WI38 (cell line): ENCODE data around the gene TLE2.
"Not testable (repeated sequence)": the region's sequence is repeated elsewhere in the genome, so short reads cannot be mapped to it uniquely, and the experiment has no call there.

Source experiments
- H3K4me3 ChIP-seq: 2 replicates; pipeline ENCODE4 v1.5.1; 2011; ENCODE audit warnings: low read depth, mild to moderate bottlenecking, control low read depth, low read length
- CTCF ChIP-seq: IDR thresholded peaks from 2 replicates; pipeline ENCODE4 v1.5.1; 2012; ENCODE audit warnings: low read depth, mild to moderate bottlenecking, control low read depth, low read length

TLE2 gene

DNA sequence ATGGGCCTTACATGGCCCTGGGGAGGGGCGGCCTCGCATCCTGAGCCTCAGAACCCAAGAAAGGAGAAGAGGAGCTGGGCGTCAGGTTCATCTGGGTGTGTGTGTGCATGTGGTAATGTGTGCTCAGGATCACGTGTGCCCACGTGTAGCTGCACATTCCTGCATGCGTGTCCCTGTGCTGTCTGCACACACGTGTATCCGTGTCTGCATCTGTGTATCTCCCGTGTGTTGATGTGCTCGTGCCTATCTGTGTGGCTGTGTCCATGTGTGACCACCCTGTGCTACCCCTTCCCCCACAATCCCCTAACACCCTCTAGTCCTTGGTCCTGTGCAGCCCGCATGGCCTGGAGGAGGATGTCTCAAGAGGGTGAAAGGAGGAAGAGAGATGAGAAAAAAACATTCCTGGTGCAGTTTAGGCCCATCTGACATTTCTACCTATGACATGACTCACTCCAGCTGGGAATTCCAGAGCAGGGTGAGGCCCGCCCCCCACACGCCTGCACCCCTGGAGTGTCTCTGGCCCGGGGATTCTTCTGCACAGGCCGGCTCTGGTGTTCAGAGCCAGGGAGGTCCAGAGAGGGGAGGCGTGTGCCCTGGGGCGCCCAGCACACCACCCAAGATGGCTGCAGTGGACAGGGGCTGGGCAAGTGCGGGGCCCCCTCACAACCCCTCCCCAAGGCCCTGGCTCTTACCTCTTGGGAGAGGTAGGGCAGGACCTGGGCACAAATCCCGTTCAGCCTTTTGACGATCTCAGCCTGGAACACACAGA is 26.1 kb upstream of the TLE2 start:
- no peak overlapping the region for H3K4me3 ChIP-seq
- TF ChIP-seq CTCF, result no peak

- no peak overlapping the region for H3K4me3 ChIP-seq
- TF ChIP-seq CTCF, result no peak
Observed at GRCh38 chr19:3054265-3054971, 25.3 kb upstream of the TLE2 start.

- H3K4me3 ChIP-seq, result no peak overlapping the region
- TF ChIP-seq CTCF, result no peak
Observed at GRCh38 chr19:3053780-3054179, 24.7 kb upstream of the TLE2 start.

GRCh38 chr19:3053218-3053621 is 24.1 kb upstream of the TLE2 start:
- no peak overlapping the region for H3K4me3 ChIP-seq
- no peak for TF ChIP-seq CTCF

- not testable (repeated sequence) for H3K4me3 ChIP-seq
Observed at GRCh38 chr19:3050016-3050415, 20.9 kb upstream of the TLE2 start.

DNA sequence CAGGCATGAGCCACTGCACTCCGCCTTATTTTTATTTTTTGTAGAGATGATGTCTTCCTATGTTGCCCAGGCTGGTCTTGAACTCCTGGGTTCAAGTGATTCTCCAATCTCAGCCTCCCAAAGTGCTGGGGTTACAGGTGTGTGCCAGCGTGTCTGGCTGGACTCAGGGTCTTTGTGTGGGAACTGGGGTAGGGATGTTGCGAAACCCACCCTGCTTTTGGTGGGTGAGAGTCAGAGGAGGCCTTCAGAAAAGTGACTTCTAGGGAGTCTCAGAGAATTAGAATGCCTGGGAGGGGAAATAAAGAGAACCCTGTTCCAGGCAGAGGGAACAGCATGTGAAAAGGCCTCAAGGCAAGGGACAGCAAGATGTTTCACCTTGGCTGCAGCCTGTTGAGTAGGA is 20.0 kb upstream of the TLE2 start:
- no peak overlapping the region for H3K4me3 ChIP-seq
- TF ChIP-seq CTCF, result no peak

DNA sequence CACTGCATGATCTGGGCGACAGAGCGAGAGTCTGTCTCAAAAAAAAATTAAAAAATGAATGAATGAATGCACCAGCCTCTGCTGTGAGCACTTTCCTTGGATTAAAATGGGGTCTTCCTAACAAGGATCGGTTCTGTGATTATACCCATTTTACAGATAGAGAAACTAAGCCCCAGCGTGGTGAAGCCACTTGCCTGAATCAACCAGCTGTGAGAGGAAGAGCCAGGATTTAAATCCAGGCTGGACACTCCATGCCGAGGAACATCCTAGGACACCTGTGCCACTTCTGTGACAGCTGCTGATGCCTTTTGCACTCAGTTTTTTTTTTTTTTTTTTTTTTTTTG is 19.1 kb upstream of the TLE2 start:
- TF ChIP-seq CTCF, result no peak
- H3K4me3 ChIP-seq, result peak overlapping the region; percentile 38; the same call in 1 of the 2 replicates
